Upper lobe of right lung (tissue), 1 donor: ENCODE measurements around the gene PRL. TPM values are rescaled to one million over a fixed set of nuclear protein-coding genes. Genes with fewer than 3 reads are reported as not detected.

Experiments
- ATAC-seq: fragments of 200-7000 bp; cut with Tn5 transposase; one replicate; pipeline ENCODE4 v1.9.1; 2020; ENCODE audit warnings: mild to moderate bottlenecking, moderate library complexity
- DNase-seq: peaks from one replicate; pipeline ENCODE4 v3.0.0-alpha.2; 2020
- H3K27ac ChIP-seq: fragments of 200-600 bp; one replicate; pipeline ENCODE4 v1.8.0; 2022
- H3K27me3 ChIP-seq: fragments of 200-600 bp; one replicate; pipeline ENCODE4 v1.8.0; 2022; ENCODE audit warnings: mild to moderate bottlenecking
- H3K36me3 ChIP-seq: fragments of 200-600 bp; one replicate; pipeline ENCODE4 v1.8.0; 2022
- H3K4me1 ChIP-seq: fragments of 200-600 bp; one replicate; pipeline ENCODE4 v1.8.0; 2022
- H3K4me3 ChIP-seq: fragments of 200-600 bp; one replicate; pipeline ENCODE4 v1.8.0; 2022; ENCODE audit warnings: mild to moderate bottlenecking
- H3K9me3 ChIP-seq: fragments of 200-600 bp; one replicate; pipeline ENCODE4 v1.8.0; 2022
- CTCF ChIP-seq: fragments of 200-600 bp; IDR thresholded peaks from one replicate; pipeline ENCODE4 v1.8.0; 2022; ENCODE audit warnings: antibody characterized with exemption
- intact Hi-C: fragments of 100-400 bp; cut with DNase I; formaldehyde crosslinking; loops from one replicate; pipeline ENCODE4 v1.11.0; 2022
- total RNA-seq: library from RNA; stranded (reverse); fragmentation: NEBNext Ultra II Directional; extraction: Animal tissue kit (Norgen Biotek cat#: 25700); gene quantifications from one replicate; pipeline ENCODE4 v1.2.1, GENCODE V29; 2021
- donor health status: DM: no; HTN: yes; CAD: no; lungs with severe emphysema.

Gene PRL
- total RNA-seq, 1 donor from 2014 or later = not detected

DNA sequence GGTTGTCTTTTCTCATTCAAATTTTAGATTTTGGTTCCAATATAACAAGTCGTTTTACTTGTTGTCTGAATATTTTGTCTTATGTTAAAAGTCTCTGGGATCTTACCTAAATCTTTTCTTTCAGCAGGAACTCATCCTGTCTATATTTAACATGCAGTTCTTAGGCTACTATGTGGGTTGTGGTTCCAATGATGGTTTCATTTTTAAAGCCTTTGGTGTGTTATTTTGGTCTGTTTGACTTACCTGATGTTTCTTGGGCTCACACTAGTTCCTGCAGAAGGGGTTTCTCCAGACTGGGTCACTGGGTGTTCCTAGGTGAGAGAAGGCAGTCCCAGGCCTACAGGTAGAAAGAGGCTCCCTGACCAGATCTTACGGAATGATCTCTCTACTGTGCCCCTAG lies 17.4 kb downstream of the PRL start:
- no peak overlapping the region for H3K4me3 ChIP-seq
- TF ChIP-seq CTCF = no peak
- H3K36me3 ChIP-seq = no peaks in the 10 kb centered on the region
- ATAC-seq (no peak), DNase-seq (no peak)
- no peaks in the 10 kb centered on the region for H3K9me3 ChIP-seq
- intact Hi-C loops = no loop called here
- H3K4me1 ChIP-seq = no peaks in the 10 kb centered on the region
- H3K27me3 ChIP-seq = no peaks in the 10 kb centered on the region
- H3K27ac ChIP-seq = no peak overlapping the region

DNA sequence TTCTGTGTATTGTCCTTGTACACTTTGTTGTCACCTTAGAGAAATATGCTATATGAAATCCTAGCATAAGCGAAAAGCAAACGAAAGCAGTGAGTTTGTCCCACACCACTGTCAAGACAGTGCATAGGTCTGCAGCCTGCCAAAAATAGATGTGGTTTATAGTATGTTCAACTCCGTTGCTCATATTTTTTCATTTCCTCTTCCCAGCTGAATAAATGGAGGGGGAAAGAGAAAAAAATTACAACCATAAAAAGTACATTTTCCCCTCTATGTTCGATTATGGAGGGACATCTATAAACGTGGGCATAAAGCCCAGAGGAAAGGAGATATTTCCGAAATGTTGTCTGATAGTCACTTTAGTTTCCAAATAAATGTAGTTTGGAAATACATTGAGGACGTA lies 25.8 kb downstream of the PRL start:
- intact Hi-C loops = no loop called here

GRCh38 chr6:22263748-22264147 lies 33.1 kb downstream of the PRL start:
- Histone ChIP-seq H3K27me3 (no peaks in the 10 kb centered on the region), H3K36me3 (no peaks in the 10 kb centered on the region), H3K4me1 (no peaks in the 10 kb centered on the region), H3K27ac (no peak overlapping the region), H3K9me3 (no peaks in the 10 kb centered on the region), H3K4me3 (no peak overlapping the region)
- ATAC-seq = no peak
- intact Hi-C loops = no loop called here
- no peak for DNase-seq
- no peak for TF ChIP-seq CTCF

More for the DNA sequence above, 25.8 kb downstream of the PRL start:
- Histone ChIP-seq H3K36me3 (no peaks in the 10 kb centered on the region), H3K9me3 (no peaks in the 10 kb centered on the region), H3K27me3 (no peaks in the 10 kb centered on the region), H3K27ac (no peak overlapping the region), H3K4me3 (no peak overlapping the region), H3K4me1 (no peaks in the 10 kb centered on the region)
- DNase-seq = no peak
- ATAC-seq = no peak
- no peak for TF ChIP-seq CTCF

GRCh38 chr6:22254886-22255285 lies 42.0 kb downstream of the PRL start:
- no peaks in the 10 kb centered on the region for H3K36me3 ChIP-seq
- no peak overlapping the region for H3K4me3 ChIP-seq
- H3K27me3 ChIP-seq = no peaks in the 10 kb centered on the region
- DNase-seq = no peak
- intact Hi-C loops = no loop called here
- TF ChIP-seq CTCF = no peak
- no peaks in the 10 kb centered on the region for H3K4me1 ChIP-seq
- H3K27ac ChIP-seq = no peak overlapping the region
- no peaks in the 10 kb centered on the region for H3K9me3 ChIP-seq
- ATAC-seq = no peak

DNA sequence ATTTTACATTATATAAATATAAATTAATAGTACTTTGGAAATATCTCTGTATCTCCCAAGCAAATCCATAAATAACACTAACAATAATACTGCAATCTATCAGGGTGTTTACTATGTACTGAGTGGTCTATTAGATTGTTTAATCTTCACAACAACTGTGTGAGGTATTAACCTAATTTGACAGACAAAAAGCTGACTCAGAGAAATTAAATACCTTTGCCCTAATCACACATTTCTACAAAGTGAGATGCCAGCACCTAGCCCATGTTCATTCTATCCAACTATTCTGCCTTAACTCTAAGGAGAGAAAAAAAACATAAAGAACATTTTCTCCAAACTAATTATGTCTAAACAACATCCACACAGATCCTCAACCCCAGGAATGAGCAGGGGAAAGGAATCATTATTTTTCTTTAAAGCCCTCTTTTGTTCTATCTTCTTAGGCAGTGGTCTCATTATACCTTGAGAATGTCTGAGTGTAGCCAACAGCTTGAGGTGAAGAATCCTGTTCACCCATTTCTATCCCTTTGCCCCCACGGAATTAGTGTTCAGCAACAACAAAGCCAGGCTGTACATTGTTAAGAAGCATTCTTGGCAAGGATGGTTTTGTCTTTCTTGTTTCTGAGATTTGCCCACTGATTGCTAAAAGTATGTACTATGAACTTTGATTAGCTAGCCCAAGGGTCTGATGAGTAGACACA lies 42.7 kb downstream of the PRL start:
- TF ChIP-seq CTCF = no peak
- DNase-seq (no peak), ATAC-seq (no peak)
- Histone ChIP-seq H3K4me1 (no peaks in the 10 kb centered on the region), H3K9me3 (no peaks in the 10 kb centered on the region), H3K27ac (no peak overlapping the region), H3K27me3 (no peaks in the 10 kb centered on the region), H3K4me3 (no peak overlapping the region), H3K36me3 (no peaks in the 10 kb centered on the region)
- intact Hi-C loops = no loop called here

- Histone ChIP-seq H3K4me1 (no peaks in the 10 kb centered on the region), H3K9me3 (no peaks in the 10 kb centered on the region), H3K27ac (no peak overlapping the region), H3K4me3 (no peak overlapping the region), H3K36me3 (no peaks in the 10 kb centered on the region), H3K27me3 (no peaks in the 10 kb centered on the region)
- intact Hi-C loops = no loop called here
- no peak for ATAC-seq
- no peak for DNase-seq
- no peak for TF ChIP-seq CTCF
These were observed 45.5 kb downstream of the PRL start for GRCh38 chr6:22251348-22251747.
